Activated CD8-positive, alpha-beta T cell treated with anti-CD3 and anti-CD28 coated beads for 36 hours (primary cell): ENCODE data around the gene LMAN1L. TPM values are rescaled to one million over a fixed set of nuclear protein-coding genes. Genes with fewer than 3 reads are reported as not detected.

Experiments
- ATAC-seq: fragments of 200-7000 bp; cut with Tn5 transposase; one replicate; pipeline ENCODE4 v1.10.0; 2021; ENCODE audit warnings: mild to moderate bottlenecking, moderate library complexity
- CTCF ChIA-PET: fragments of 350-600 bp; sonication (Branson Sonifier 250); formaldehyde crosslinking; loops from one replicate; lab custom pipeline; 2021; ENCODE audit warnings: antibody characterized with exemption; lab: Charles Lee
- POLR2A ChIA-PET: fragments of 350-600 bp; sonication (Branson Sonifier 250); formaldehyde crosslinking; loops from one replicate; lab custom pipeline; 2021; ENCODE audit warnings: antibody characterized with exemption; lab: Charles Lee
- DNase-seq: peaks from one replicate; pipeline ENCODE4 v3.0.0-alpha.2; 2020
- H3K27ac Mint-ChIP-seq: one replicate; pipeline ENCODE4 v1.8.0; 2021; ENCODE audit warnings: mild to moderate bottlenecking, mixed read lengths
- H3K27me3 Mint-ChIP-seq: one replicate; pipeline ENCODE4 v1.8.0; 2021; ENCODE audit warnings: mixed read lengths
- H3K36me3 Mint-ChIP-seq: one replicate; pipeline ENCODE4 v1.8.0; 2021; ENCODE audit warnings: low read depth, mixed read lengths
- H3K4me1 Mint-ChIP-seq: one replicate; pipeline ENCODE4 v1.8.0; 2021; ENCODE audit warnings: low read depth, mixed read lengths
- H3K4me3 Mint-ChIP-seq: one replicate; pipeline ENCODE4 v1.8.0; 2021; ENCODE audit warnings: mild to moderate bottlenecking, moderate library complexity, mixed read lengths
- H3K9me3 Mint-ChIP-seq: one replicate; pipeline ENCODE4 v1.8.0; 2021; ENCODE audit warnings: mixed read lengths
- CTCF ChIP-seq: fragments of 200-600 bp; IDR thresholded peaks from one replicate; pipeline ENCODE4 v1.8.0; 2022; ENCODE audit warnings: antibody characterized with exemption, mild to moderate bottlenecking
- intact Hi-C: fragments of 100-400 bp; cut with micrococcal nuclease; formaldehyde crosslinking; loops from one replicate; pipeline ENCODE4 v1.10.0; 2022
- total RNA-seq, 2 experiments: library from RNA; stranded (reverse); gene quantifications; one replicate each; pipeline ENCODE4 v1.2.3, GENCODE V29; 2021

LMAN1L gene
- total RNA-seq, 2 experiments from 2014 or later: 0.11 TPM; not detected in 1

- intact Hi-C loops: no loop called here
- DNase-seq: no peak
- peak; percentile 1 for ATAC-seq
- Mint-ChIP-seq H3K27ac (peak overlapping the region; percentile 98), H3K4me1 (peaks cover 70% of the 10 kb centered on the region), H3K9me3 (no peaks in the 10 kb centered on the region), H3K27me3 (no peaks in the 10 kb centered on the region), H3K4me3 (peak overlapping the region; percentile 88), H3K36me3 (peaks cover 14% of the 10 kb centered on the region)
- CTCF ChIA-PET: interaction anchor here (1.0 to 30.3 kb wide), 11 partner anchors 1 to 171 kb away, joined by 3 to 1327 read pairs (median 6); partner anchors contain the start of genes CSK and ULK3
- TF ChIP-seq CTCF: no peak
- POLR2A ChIA-PET: interaction anchor here (1.0 to 21.2 kb wide), 10 partner anchors 10 to 266 kb away, joined by 3 to 410 read pairs (median 4); partner anchors contain the start of genes ARID3B and MPI
Measured at GRCh38 chr15:74777769-74778598, 34.7 kb upstream of the LMAN1L start.

- Mint-ChIP-seq H3K36me3 (peaks cover 20% of the 10 kb centered on the region), H3K9me3 (no peaks in the 10 kb centered on the region), H3K27ac (peak overlapping the region; percentile 98), H3K4me1 (peaks cover 68% of the 10 kb centered on the region), H3K27me3 (no peaks in the 10 kb centered on the region), H3K4me3 (peak overlapping the region; percentile 88)
- CTCF ChIA-PET: interaction anchor here (1.6 to 30.3 kb wide), 6 partner anchors 1 to 170 kb away, joined by 3 to 1327 read pairs (median 37); partner anchors contain the start of gene CSK
- POLR2A ChIA-PET: interaction anchor here (0.7 to 21.2 kb wide), 5 partner anchors 12 to 194 kb away, joined by 3 to 410 read pairs (median 4); no protein-coding TSS in a partner anchor
- no peak for ATAC-seq
- DNase-seq: no peak
- no peak for TF ChIP-seq CTCF
- intact Hi-C loops: no loop called here
Measured at GRCh38 chr15:74778599-74778970, 34.0 kb upstream of the LMAN1L start.

- Mint-ChIP-seq H3K36me3 (peaks cover 25% of the 10 kb centered on the region), H3K4me1 (peaks cover 61% of the 10 kb centered on the region), H3K27ac (peak overlapping the region; percentile 98), H3K4me3 (peak overlapping the region; percentile 88), H3K9me3 (no peaks in the 10 kb centered on the region), H3K27me3 (no peaks in the 10 kb centered on the region)
- POLR2A ChIA-PET: interaction anchor here (0.7 to 21.2 kb wide), 6 partner anchors 8 to 193 kb away, joined by 3 to 410 read pairs (median 11); no protein-coding TSS in a partner anchor
- no peak for TF ChIP-seq CTCF
- intact Hi-C loops: no loop called here
- DNase-seq (no peak), ATAC-seq (no peak)
- CTCF ChIA-PET: interaction anchor here (1.2 to 30.3 kb wide), 8 partner anchors 2 to 169 kb away, joined by 3 to 1327 read pairs (median 20); partner anchors contain the start of gene CSK
Measured at GRCh38 chr15:74779162-74779648, 33.4 kb upstream of the LMAN1L start.

GRCh38 chr15:74780523-74781430, 31.9 kb upstream of the LMAN1L start:
- DNase-seq (peak; percentile 73), ATAC-seq (peak; percentile 4)
- H3K9me3 Mint-ChIP-seq: no peaks in the 10 kb centered on the region
- H3K27me3 Mint-ChIP-seq: no peaks in the 10 kb centered on the region
- H3K36me3 Mint-ChIP-seq: peaks cover 40% of the 10 kb centered on the region
- intact Hi-C loops: loop anchor here (5.0 kb wide), 2 partner anchors 62 to 233 kb away; partner anchors contain the start of gene ULK3
- peaks cover 52% of the 10 kb centered on the region for H3K4me1 Mint-ChIP-seq
- H3K27ac Mint-ChIP-seq: peak overlapping the region; percentile 98
- H3K4me3 Mint-ChIP-seq: peak overlapping the region; percentile 88
- ChIA-PET CTCF (interaction anchor here (0.7 to 30.3 kb wide), 20 partner anchors 3 to 170 kb away, joined by 3 to 1327 read pairs (median 4); partner anchors contain the start of genes CSK and FAM219B), POLR2A (interaction anchor here (1.1 to 21.2 kb wide), 8 partner anchors 10 to 176 kb away, joined by 3 to 410 read pairs (median 4); partner anchors contain the start of gene RPP25)
- no peak for TF ChIP-seq CTCF
